Right lobe of liver (tissue), 4 donors: Measurements from ENCODE around the gene KCNQ1OT1.

Experiments
- CTCF ChIP-seq, 4 donors: fragments of 200-600 bp in 3 of 4; fragments of 450-650 bp in 1 of 4; IDR thresholded peaks; one replicate each; pipeline versions ENCODE4 v1.5.1 to v1.8.0; 2016 to 2022; ENCODE audit warnings: antibody characterized with exemption in 4 of 4, mild to moderate bottlenecking in 2 of 4
- POLR2A ChIP-seq: fragments of 450-650 bp; IDR thresholded peaks from one replicate; pipeline ENCODE4 v1.6.1; 2017; ENCODE audit warnings: antibody characterized with exemption, mild to moderate bottlenecking
- donor health status: DM: no; HTN: no; CAD: no.
- donor health status: DM: no; HTN: no; CAD: no.
- donor health status: DM: no; HTN: yes; CAD: no.

- TF ChIP-seq CTCF (IDR thresholded peaks at IDR 0.05) (no peak), POLR2A (no peak)
Observed at GRCh38 chr11:2588809-2589537, 110.8 kb downstream of the KCNQ1OT1 start.
